GM12878 (cell line): ENCODE data around the gene RADIL. TPM values are rescaled to one million over a fixed set of nuclear protein-coding genes. Genes with fewer than 3 reads are reported as not detected.

ENCODE experiments used
- ATAC-seq: fragments of 200-7000 bp; cut with Tn5 transposase; 3 replicates; pipeline ENCODE4 v1.9.1; 2020; ENCODE audit warnings: mild to moderate bottlenecking, moderate library complexity
- BruUV-seq: library from RNA; stranded (reverse); fragments of 400-500 nt; replicated peaks from 2 replicates; lab custom pipeline; 2021; lab: Mats Ljungman, UMichigan
- CTCF ChIA-PET: fragments of 300-600 bp; sonication (Branson Sonifier 250); formaldehyde crosslinking; extraction: SDS; loops from one replicate; lab custom pipeline; 2021; ENCODE audit warnings: inconsistent platforms; lab: Yijun Ruan, JAX
- POLR2A ChIA-PET: fragments of 350-600 bp; formaldehyde crosslinking; extraction: SDS; loops from one replicate; lab custom pipeline; 2021; ENCODE audit warnings: inconsistent platforms; lab: Charles Lee
- RAD21 ChIA-PET: fragments of 300-600 bp; sonication (Branson Sonifier 250); formaldehyde crosslinking; loops from one replicate; lab custom pipeline; 2023; ENCODE audit warnings: antibody characterized with exemption; ENCODE audit not compliant: unreplicated experiment; lab: Charles Lee
- SMC1A ChIA-PET: fragments of 300-600 bp; sonication (Branson Sonifier 250); formaldehyde crosslinking; loops from one replicate; lab custom pipeline; 2023; ENCODE audit not compliant: unreplicated experiment, uncharacterized antibody; lab: Charles Lee
- DNase-seq: peaks from one replicate; pipeline ENCODE4 v3.0.0-alpha.2; 2011; ENCODE audit warnings: low read depth, low spot score
- FAIRE-seq: peaks from 3 replicates; lab custom pipeline; 2011; peaks lifted over from hg19 to GRCh38; lab: Jason Lieb, UNC
- H2AFZ ChIP-seq: 2 replicates; pipeline ENCODE4 v1.6.0; 2011; ENCODE audit warnings: low read depth, low read length, control low read depth; ENCODE audit not compliant: control insufficient read depth
- H3K27ac ChIP-seq: 2 replicates; pipeline ENCODE4 v1.5.1; 2011; ENCODE audit warnings: control low read depth; ENCODE audit not compliant: control insufficient read depth, insufficient read depth
- H3K27me3 ChIP-seq, 2 experiments: replicated peaks in 1 of 2; 2 replicates each; pipeline versions ENCODE4 v1.6.0 to v1.6.1; 2011; ENCODE audit warnings: low read length in 1 of 2; ENCODE audit not compliant: control insufficient read depth in 2 of 2, insufficient read depth in 2 of 2
- H3K36me3 ChIP-seq, 2 experiments: 2 replicates each; pipeline ENCODE4 v1.5.1; 2011; ENCODE audit warnings: low read length in 1 of 2; ENCODE audit not compliant: control insufficient read depth in 2 of 2, insufficient read depth in 2 of 2
- H3K4me1 ChIP-seq: 2 replicates; pipeline ENCODE4 v1.6.1; 2011; ENCODE audit warnings: mild to moderate bottlenecking, low read length, moderate library complexity, mixed read lengths; ENCODE audit not compliant: control insufficient read depth, insufficient read depth
- H3K4me2 ChIP-seq: 2 replicates; pipeline ENCODE4 v1.6.0; 2011; ENCODE audit warnings: control low read depth; ENCODE audit not compliant: control insufficient read depth, insufficient read depth
- H3K4me3 ChIP-seq: fragments of 200-600 bp; sonication (generic); 2 replicates; pipeline ENCODE4 v1.5.1; 2016
- H3K79me2 ChIP-seq: 2 replicates; pipeline ENCODE4 v1.6.0; 2011; ENCODE audit warnings: low read length; ENCODE audit not compliant: control insufficient read depth, insufficient read depth
- H3K9ac ChIP-seq: 2 replicates; pipeline ENCODE4 v1.8.0; 2011; ENCODE audit warnings: low read length, control low read depth, mixed read lengths; ENCODE audit not compliant: control insufficient read depth, insufficient read depth
- H3K9me3 ChIP-seq: replicated peaks from 3 replicates; pipeline ENCODE4 v1.5.1; 2011; ENCODE audit warnings: mild to moderate bottlenecking, low read length; ENCODE audit not compliant: control insufficient read depth, insufficient read depth
- H4K20me1 ChIP-seq: 2 replicates; pipeline ENCODE4 v1.6.0; 2011; ENCODE audit not compliant: control insufficient read depth, insufficient read depth
- BCLAF1 ChIP-seq: fragments of 450-650 bp; IDR thresholded peaks from 2 replicates; pipeline ENCODE4 v1.6.1; 2017; ENCODE audit warnings: antibody characterized with exemption, mild to moderate bottlenecking, moderate library complexity
- CHD4 ChIP-seq: fragments of 200-600 bp; sonication (generic); IDR thresholded peaks from 2 replicates; pipeline ENCODE4 v1.6.1; 2016; ENCODE audit warnings: mild to moderate bottlenecking
- E2F4 ChIP-seq: IDR thresholded peaks from 2 replicates; pipeline ENCODE4 v1.6.1; 2012; ENCODE audit warnings: low read depth, low read length, improper control_type of control experiment
- GATAD2B ChIP-seq: fragments of 450-650 bp; conservative IDR thresholded peaks from 2 replicates; pipeline ENCODE4 v1.6.1; 2017; ENCODE audit warnings: low read depth, mild to moderate bottlenecking, moderate library complexity
- MAX ChIP-seq: IDR thresholded peaks from 2 replicates; pipeline ENCODE4 v1.6.1; 2012; ENCODE audit warnings: low read depth, low read length, improper control_type of control experiment
- MXI1 ChIP-seq: fragments of 150-350 bp; IDR thresholded peaks from 2 replicates; pipeline ENCODE4 v1.6.1; 2011; ENCODE audit warnings: low read depth, mild to moderate bottlenecking, inconsistent platforms, low read length, improper control_type of control experiment
- MYC ChIP-seq: IDR thresholded peaks from 2 replicates; pipeline ENCODE4 v1.6.1; 2011; ENCODE audit warnings: mild to moderate bottlenecking, low read length, moderate library complexity, inconsistent platforms; ENCODE audit not compliant: insufficient read depth, insufficient replicate concordance, insufficient read length, severe bottlenecking
- NR2C1 ChIP-seq: fragments of 450-650 bp; IDR thresholded peaks from 2 replicates; pipeline ENCODE4 v1.6.1; 2017; ENCODE audit warnings: antibody characterized with exemption, mild to moderate bottlenecking, moderate library complexity
- PAX5 ChIP-seq: IDR thresholded peaks from 2 replicates; pipeline ENCODE4 v1.6.1; 2011; ENCODE audit warnings: low read depth, low read length, borderline replicate concordance
- POU2F2 ChIP-seq: IDR thresholded peaks from 3 replicates; pipeline ENCODE4 v1.6.1; 2011; ENCODE audit warnings: low read depth, mild to moderate bottlenecking, low read length, borderline replicate concordance
- SMARCA5 ChIP-seq: fragments of 450-650 bp; IDR thresholded peaks from 2 replicates; pipeline ENCODE4 v1.6.1; 2017; ENCODE audit warnings: mild to moderate bottlenecking
- TARDBP ChIP-seq: IDR thresholded peaks from 2 replicates; pipeline ENCODE4 v1.6.1; 2016; ENCODE audit warnings: borderline replicate concordance
- WGBS: methylation state at CpG from one replicate; pipeline ENCODE4 v1.1.6; 2016; ENCODE audit warnings: low lambda C conversion rate; ENCODE audit not compliant: insufficient replicate concordance, insufficient coverage; ENCODE audit errors: missing lambda C conversion rate; 5-methylcytosine and 5-hydroxymethylcytosine counted together
- in situ Hi-C: fragments of 300-500 bp; cut with MboI; formaldehyde crosslinking; loops from 9 replicates; pipeline ENCODE4 v1.14.3; 2018; ENCODE audit warnings: mixed read lengths
- intact Hi-C: fragments of 100-400 bp; cut with micrococcal nuclease; formaldehyde crosslinking; loops from one replicate; pipeline ENCODE4 v1.14.2; 2022; ENCODE audit not compliant: unreplicated experiment
- polyA plus RNA-seq, 11 experiments: library from polyadenylated mRNA; depleted of rRNA in 4 of 11; unstranded in 6 of 11; stranded (reverse) in 5 of 11; fragments of >200 nt; fragmentation: Nextera tagmentation in 4 of 11; fragmentation: Illumina TruSeq in 1 of 11; extraction: Ambion mirVana in 4 of 11; extraction: Trizol in 1 of 11; gene quantifications; 1 replicate in 1 of 11; 2 replicates in 10 of 11; pipeline versions ENCODE4 v1.2.1 to v1.2.3, GENCODE V29; 2011 to 2016; ENCODE audit warnings: inconsistent platforms in 2 of 11, missing spikeins in 2 of 11, low read depth in 1 of 11
- total RNA-seq, 4 experiments: library from RNA; depleted of rRNA in 3 of 4; stranded (reverse); fragments of >200 nt in 3 of 4; fragmentation: Illumina TruSeq in 1 of 4; extraction: Trizol in 1 of 4; gene quantifications; 2 replicates each; pipeline versions ENCODE4 v1.2.1 to v1.2.3, GENCODE V29; 2013 to 2021

RADIL gene
- total and polyA plus RNA-seq, 10 of the 15 experiments (the other 5 are each of a cell fraction or from before 2014, with no cell fraction given) = 0.05 to 0.06 TPM; not detected in 8

- Histone ChIP-seq H3K4me2 (no peak overlapping the region), H3K79me2 (no peaks in the 10 kb centered on the region), H4K20me1 (no peaks in the 10 kb centered on the region), H2AFZ (no peak overlapping the region), H3K4me3 (no peak overlapping the region), H3K9me3 (no peaks in the 10 kb centered on the region), H3K27ac (no peak overlapping the region), H3K4me1 (no peaks in the 10 kb centered on the region), H3K36me3 (no peaks in the 10 kb centered on the region), H3K27me3 (no peaks in the 10 kb centered on the region; a peak in 1 of 4 replicates), H3K9ac (no peak overlapping the region)
- POLR2A ChIA-PET = no interaction called here
- ATAC-seq (no peak), DNase-seq (no peak), FAIRE-seq (no peak)
- CTCF ChIA-PET = no interaction called here
- WGBS = 51% methylated on average over 31 of the region's 31 CpGs
- in situ Hi-C loops = no loop called here
- no peak for TF ChIP-seq NR2C1
- peak; percentile 44; the same call in 1 of the 2 replicates for TF ChIP-seq PAX5
- no peak for TF ChIP-seq POU2F2
- TF ChIP-seq CHD4 = no peak
- no peak for TF ChIP-seq MYC
- BruUV-seq = no TSS peak
- RAD21 ChIA-PET = no interaction called here
- intact Hi-C loops = no loop called here
- SMC1A ChIA-PET = no interaction called here
Measured at GRCh38 chr7:4873071-4873944, 10.2 kb downstream of the RADIL start.

DNA sequence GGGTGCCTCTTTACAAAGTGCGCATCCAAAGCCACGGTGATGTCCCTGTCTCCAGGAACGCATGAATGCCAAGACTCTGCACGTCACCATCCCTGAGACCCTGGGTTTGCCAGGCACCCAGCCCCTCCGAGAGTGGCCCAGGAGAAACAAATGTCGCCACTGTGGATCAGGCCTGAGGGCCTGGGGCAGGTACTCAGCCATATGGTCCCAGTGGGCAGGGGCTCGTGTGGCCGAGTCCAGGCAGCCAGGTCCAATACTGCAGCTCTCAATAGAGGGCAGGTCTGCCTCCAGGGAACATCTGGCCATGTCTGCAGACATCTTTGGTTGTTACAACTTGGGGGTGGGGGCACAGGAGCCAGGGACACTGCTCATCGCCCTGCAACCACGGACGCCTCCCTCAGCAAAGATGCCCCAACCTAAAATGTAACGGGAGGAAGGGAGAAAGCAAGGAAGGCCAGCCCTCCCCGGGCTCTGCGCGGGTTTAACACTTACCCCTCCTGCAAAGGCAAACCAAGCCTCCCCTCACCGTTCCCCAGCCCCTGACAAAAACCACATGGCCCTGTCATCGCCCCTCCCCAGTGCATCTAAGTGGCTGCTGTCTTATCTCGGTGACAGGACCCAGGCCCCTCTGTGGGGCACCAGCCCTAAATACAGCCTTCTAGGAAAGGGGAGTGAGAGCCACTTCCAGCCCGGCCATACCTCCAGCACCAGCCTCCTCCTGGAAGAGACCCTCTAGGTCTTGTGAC lies 11.4 kb downstream of the RADIL start:
- no peak for DNase-seq
- Histone ChIP-seq H3K4me3 (no peak overlapping the region), H3K27me3 (no peaks in the 10 kb centered on the region; a peak in 1 of 4 replicates), H4K20me1 (no peaks in the 10 kb centered on the region), H3K4me1 (no peaks in the 10 kb centered on the region), H3K36me3 (no peaks in the 10 kb centered on the region), H3K9ac (no peak overlapping the region), H3K79me2 (no peaks in the 10 kb centered on the region), H2AFZ (no peak overlapping the region), H3K27ac (no peak overlapping the region), H3K9me3 (no peaks in the 10 kb centered on the region), H3K4me2 (no peak overlapping the region)
- no peak for ATAC-seq
- intact Hi-C loops = no loop called here
- 41% methylated on average over 19 of the region's 19 CpGs for WGBS
- no peak for FAIRE-seq
- CTCF ChIA-PET = no interaction called here
- BruUV-seq = no TSS peak
- POLR2A ChIA-PET = no interaction called here
- SMC1A ChIA-PET = no interaction called here
- RAD21 ChIA-PET = no interaction called here
- in situ Hi-C loops = no loop called here
- no peak for TF ChIP-seq GATAD2B
- no peak for TF ChIP-seq MXI1
- no peak for TF ChIP-seq MAX
- no peak for TF ChIP-seq BCLAF1
- TF ChIP-seq TARDBP = no peak
- TF ChIP-seq SMARCA5 = no peak
- TF ChIP-seq E2F4 = no peak
